HFF-Myc (cell line): Measurements from ENCODE around the gene NADK.

Source experiments
- DNase-seq: peaks from one replicate; pipeline ENCODE4 v3.0.0-alpha.2; 2011; ENCODE audit warnings: low read depth; ENCODE audit errors: extremely low read depth
- H3K4me3 ChIP-seq: replicated peaks from 2 replicates; pipeline ENCODE4 v1.5.1; 2011; ENCODE audit warnings: low read depth, mild to moderate bottlenecking, control low read depth, low read length
- TF ChIP-seq, protein P1 (sequence below): IDR thresholded peaks from 2 replicates; pipeline ENCODE4 v1.5.1; 2012; ENCODE audit warnings: mild to moderate bottlenecking, low read depth, low read length, control low read depth; ENCODE audit errors: missing control alignments

Gene NADK

GRCh38 chr1:1780598-1781525, 2.6 kb upstream of the NADK start:
- H3K4me3 ChIP-seq, result no peak overlapping the region
- TF ChIP-seq, protein P1, sequence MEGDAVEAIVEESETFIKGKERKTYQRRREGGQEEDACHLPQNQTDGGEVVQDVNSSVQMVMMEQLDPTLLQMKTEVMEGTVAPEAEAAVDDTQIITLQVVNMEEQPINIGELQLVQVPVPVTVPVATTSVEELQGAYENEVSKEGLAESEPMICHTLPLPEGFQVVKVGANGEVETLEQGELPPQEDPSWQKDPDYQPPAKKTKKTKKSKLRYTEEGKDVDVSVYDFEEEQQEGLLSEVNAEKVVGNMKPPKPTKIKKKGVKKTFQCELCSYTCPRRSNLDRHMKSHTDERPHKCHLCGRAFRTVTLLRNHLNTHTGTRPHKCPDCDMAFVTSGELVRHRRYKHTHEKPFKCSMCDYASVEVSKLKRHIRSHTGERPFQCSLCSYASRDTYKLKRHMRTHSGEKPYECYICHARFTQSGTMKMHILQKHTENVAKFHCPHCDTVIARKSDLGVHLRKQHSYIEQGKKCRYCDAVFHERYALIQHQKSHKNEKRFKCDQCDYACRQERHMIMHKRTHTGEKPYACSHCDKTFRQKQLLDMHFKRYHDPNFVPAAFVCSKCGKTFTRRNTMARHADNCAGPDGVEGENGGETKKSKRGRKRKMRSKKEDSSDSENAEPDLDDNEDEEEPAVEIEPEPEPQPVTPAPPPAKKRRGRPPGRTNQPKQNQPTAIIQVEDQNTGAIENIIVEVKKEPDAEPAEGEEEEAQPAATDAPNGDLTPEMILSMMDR, result no peak
- no peak for DNase-seq

DNA sequence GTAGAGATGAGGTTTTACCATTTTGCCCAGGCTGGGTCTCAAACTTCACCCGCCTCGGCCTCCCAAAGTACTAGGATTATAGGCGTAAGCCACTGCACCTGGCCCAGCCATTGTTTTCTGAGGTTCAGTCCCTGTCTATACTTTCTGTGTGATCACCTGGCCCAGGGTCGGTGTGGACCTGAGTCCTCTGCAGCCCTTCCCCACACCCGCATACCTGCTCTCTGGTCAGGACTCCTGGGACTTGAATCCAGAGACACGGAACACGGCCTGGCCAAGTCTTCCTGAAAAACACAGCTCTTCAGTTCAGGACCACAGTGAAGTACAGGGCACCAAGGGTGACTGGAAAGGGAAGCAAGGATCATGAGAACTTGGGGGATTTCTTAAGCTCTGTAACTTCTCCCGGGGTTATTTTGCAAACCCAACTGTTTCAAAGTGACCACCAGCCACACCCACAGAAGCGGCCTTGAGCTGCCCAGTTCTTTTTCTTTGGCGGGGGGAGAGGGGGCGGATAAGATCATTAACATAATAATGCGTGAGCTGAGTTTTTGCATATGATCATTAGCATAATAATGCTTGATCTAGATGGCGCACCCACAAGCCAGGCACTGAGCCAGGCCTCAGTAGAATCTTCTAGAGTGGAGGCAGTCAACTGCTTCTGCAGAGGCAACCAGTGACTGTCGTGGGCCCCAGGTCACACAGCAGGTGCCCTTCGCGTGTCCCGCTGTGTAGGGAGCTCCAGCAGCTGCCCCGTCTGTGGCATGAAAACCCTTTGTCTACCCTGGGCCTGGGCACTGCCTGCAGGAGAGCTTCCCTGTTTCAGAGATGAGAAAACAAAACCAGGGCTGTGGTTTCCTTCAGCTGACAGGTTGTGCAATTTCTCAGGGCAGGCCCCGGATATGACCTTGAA, 1.7 kb upstream of the NADK start:
- no peak for DNase-seq
- TF ChIP-seq, protein P1, result no peak
- H3K4me3 ChIP-seq, result no peak overlapping the region

GRCh38 chr1:1779320-1779675, 1.0 kb upstream of the NADK start:
- peak overlapping the region; percentile 79 for H3K4me3 ChIP-seq
- TF ChIP-seq, protein P1, result no peak
- DNase-seq, result no peak

DNA sequence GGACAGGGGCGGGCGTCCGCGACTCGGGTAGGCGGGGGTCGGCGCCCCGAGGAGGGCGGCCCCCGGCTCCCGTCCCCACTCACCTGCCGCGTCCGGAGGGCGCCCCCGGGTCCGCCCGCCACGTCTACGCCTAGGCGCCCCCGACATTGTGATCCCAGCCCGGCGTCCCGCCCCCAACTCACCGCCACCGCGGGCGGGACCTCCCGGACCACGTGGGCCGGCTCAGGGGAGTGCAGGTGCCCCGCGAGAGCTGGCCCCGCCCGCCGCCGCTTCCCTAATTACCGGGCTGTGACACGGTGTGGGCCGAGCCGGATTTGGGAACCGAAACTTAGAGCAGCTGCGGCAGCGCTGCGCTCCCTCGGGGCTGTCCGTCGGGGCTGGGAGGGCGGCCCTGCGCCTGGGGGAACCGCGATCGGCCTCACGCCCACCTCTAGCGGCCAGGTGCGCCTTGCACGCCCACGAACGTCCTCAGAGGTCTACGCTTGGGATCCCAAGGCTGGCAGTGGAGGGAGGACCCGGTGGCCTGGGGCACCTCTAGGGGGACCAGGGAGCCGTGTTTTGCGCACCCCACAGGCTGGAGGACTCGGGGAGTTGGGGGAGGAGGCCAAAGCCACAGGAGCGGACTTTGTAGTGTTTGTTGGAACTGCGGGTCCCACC, 521 bp upstream of the NADK start:
- TF ChIP-seq, protein P1, result no peak
- DNase-seq, result no peak
- peak overlapping the region; percentile 79 for H3K4me3 ChIP-seq

- DNase-seq, result no peak
- TF ChIP-seq, protein P1, result no peak
- H3K4me3 ChIP-seq, result peak overlapping the region; percentile 79
Measured at GRCh38 chr1:1777583-1777899, 729 bp downstream of the NADK start.

DNA sequence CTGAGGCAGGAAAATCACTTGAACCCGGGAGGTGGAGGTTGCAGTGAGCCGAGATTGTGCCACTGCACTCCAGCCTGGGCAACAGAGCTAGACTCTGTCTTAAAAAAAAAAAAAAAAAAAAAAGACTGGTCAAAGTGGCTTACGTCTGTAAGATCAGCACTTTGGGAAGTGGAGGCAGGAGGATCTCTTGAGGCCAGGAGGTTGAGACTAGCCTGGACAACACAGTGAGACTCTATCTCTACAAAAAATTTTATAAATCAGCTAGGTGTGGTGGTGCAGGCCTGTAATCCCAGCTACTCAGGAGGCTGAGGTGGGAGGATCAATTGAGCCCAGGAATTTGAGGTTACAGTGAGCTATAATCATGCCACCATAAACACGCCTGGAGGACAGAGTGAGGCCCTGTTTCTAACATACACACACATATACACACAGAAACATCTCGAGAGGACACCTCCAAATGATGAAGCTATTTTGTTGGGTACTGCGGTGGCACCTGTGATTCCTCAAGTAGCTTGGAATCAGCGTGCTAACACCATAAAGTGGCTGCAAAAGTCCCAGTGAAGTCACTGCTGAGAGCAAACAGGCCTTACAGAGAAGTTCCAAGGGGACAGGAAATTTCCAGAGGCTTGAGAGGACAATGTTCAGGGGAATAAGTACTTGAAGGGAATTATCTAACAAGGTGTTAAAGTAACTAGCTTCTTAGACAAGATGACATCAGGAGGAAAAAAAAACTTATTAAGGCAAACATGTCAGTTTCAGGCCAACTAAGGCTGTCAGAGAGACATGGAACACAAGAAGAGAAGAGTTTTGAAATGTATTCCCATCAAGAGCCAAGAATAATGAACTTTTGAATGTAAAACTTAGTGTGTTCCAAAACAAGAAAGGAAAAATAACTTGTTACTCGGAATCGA, 1.3 kb downstream of the NADK start:
- H3K4me3 ChIP-seq, result peak overlapping the region; percentile 79
- TF ChIP-seq, protein P1, result no peak
- no peak for DNase-seq
